AG04450 (cell line): ENCODE data around the gene FARP1. TPM values are rescaled to one million over a fixed set of nuclear protein-coding genes. Genes with fewer than 3 reads are reported as not detected.

ENCODE experiments used
- CTCF ChIA-PET: fragments of 300-600, 350-600 bp; formaldehyde crosslinking; extraction: SDS; loops from one replicate; lab custom pipeline; 2022; ENCODE audit warnings: antibody characterized with exemption, inconsistent platforms; lab: Charles Lee
- POLR2A ChIA-PET: fragments of 350-600 bp; formaldehyde crosslinking; extraction: SDS; loops from one replicate; lab custom pipeline; 2021; ENCODE audit warnings: antibody characterized with exemption, inconsistent platforms; lab: Yijun Ruan, JAX
- DNase-seq: peaks from one replicate; pipeline ENCODE4 v3.0.0-alpha.2; 2011; ENCODE audit warnings: low read depth, low spot score
- H3K27ac ChIP-seq: one replicate; pipeline ENCODE4 v1.5.1; 2012; ENCODE audit warnings: low read depth, low read length, control low read depth
- H3K27me3 ChIP-seq: one replicate; pipeline ENCODE4 v1.6.0; 2012; ENCODE audit warnings: low read length; ENCODE audit not compliant: control insufficient read depth, insufficient read depth
- H3K4me3 ChIP-seq: 2 replicates; pipeline ENCODE4 v1.5.1; 2011; ENCODE audit warnings: mild to moderate bottlenecking, low read depth, low read length, control low read depth
- H3K9me3 ChIP-seq: 2 replicates; pipeline ENCODE4 v1.5.1; 2012; ENCODE audit warnings: low read length; ENCODE audit not compliant: control insufficient read depth, insufficient read depth
- CTCF ChIP-seq: IDR thresholded peaks from 2 replicates; pipeline ENCODE4 v1.5.1; 2011; ENCODE audit warnings: low read depth, low read length, control low read depth, inconsistent platforms
- polyA plus RNA-seq: library from polyadenylated mRNA; depleted of rRNA; stranded (reverse); fragments of >200 nt; gene quantifications from 2 replicates; pipeline ENCODE4 v1.2.3, GENCODE V29; 2011

FARP1 gene
- polyA plus RNA-seq, 1 experiment = 76.4 TPM

GRCh38 chr13:98487522-98487921, 344.6 kb downstream of the FARP1 start:
- Histone ChIP-seq H3K4me3 (no peak overlapping the region), H3K27ac (no peak overlapping the region), H3K27me3 (no peaks in the 10 kb centered on the region), H3K9me3 (no peaks in the 10 kb centered on the region)
- DNase-seq = no peak
- TF ChIP-seq CTCF = no peak
- ChIA-PET CTCF (interaction anchor here (1.3 kb wide), 1 partner anchor 166 kb away, joined by 4 read pairs; no protein-coding TSS in a partner anchor), POLR2A (no interaction called here)

GRCh38 chr13:98488736-98489135, 345.8 kb downstream of the FARP1 start:
- no peak for DNase-seq
- POLR2A ChIA-PET = no interaction called here
- no peak overlapping the region for H3K4me3 ChIP-seq
- H3K9me3 ChIP-seq = no peaks in the 10 kb centered on the region
- CTCF ChIA-PET = interaction anchor here (1.3 kb wide), 1 partner anchor 164 kb away, joined by 4 read pairs; no protein-coding TSS in a partner anchor
- H3K27me3 ChIP-seq = no peaks in the 10 kb centered on the region
- no peak for TF ChIP-seq CTCF
- H3K27ac ChIP-seq = peak overlapping the region; percentile 11

- ChIA-PET POLR2A (no interaction called here), CTCF (interaction anchor here (1.7 kb wide), 1 partner anchor 23 kb away, joined by 6 read pairs; no protein-coding TSS in a partner anchor)
These were observed 346.7 kb downstream of the FARP1 start for GRCh38 chr13:98489446-98490194.

GRCh38 chr13:98490195-98490836, 347.4 kb downstream of the FARP1 start:
- H3K27ac ChIP-seq = no peak overlapping the region
- ChIA-PET CTCF (interaction anchor here (1.7 kb wide), 1 partner anchor 23 kb away, joined by 6 read pairs; no protein-coding TSS in a partner anchor), POLR2A (no interaction called here)
- H3K9me3 ChIP-seq = no peaks in the 10 kb centered on the region
- no peak for DNase-seq
- no peak overlapping the region for H3K4me3 ChIP-seq
- no peaks in the 10 kb centered on the region for H3K27me3 ChIP-seq
- no peak for TF ChIP-seq CTCF

More at GRCh38 chr13:98489446-98490194, 346.7 kb downstream of the FARP1 start:
- no peaks in the 10 kb centered on the region for H3K27me3 ChIP-seq
- H3K9me3 ChIP-seq = no peaks in the 10 kb centered on the region
- no peak overlapping the region for H3K4me3 ChIP-seq
- no peak for DNase-seq
- TF ChIP-seq CTCF = no peak
- H3K27ac ChIP-seq = no peak overlapping the region

GRCh38 chr13:98490866-98491265, 348.0 kb downstream of the FARP1 start:
- ChIA-PET CTCF (interaction anchor here (1.2 to 1.7 kb wide), 2 partner anchors 24 to 162 kb away, joined by 5 to 6 read pairs; no protein-coding TSS in a partner anchor), POLR2A (no interaction called here)
- H3K27ac ChIP-seq = no peak overlapping the region
- H3K27me3 ChIP-seq = no peaks in the 10 kb centered on the region
- DNase-seq = no peak
- no peak for TF ChIP-seq CTCF
- no peak overlapping the region for H3K4me3 ChIP-seq
- H3K9me3 ChIP-seq = no peaks in the 10 kb centered on the region
